Measurements from ENCODE around the gene FAM53B. TPM values are rescaled to one million over a fixed set of nuclear protein-coding genes. Genes with fewer than 3 reads are reported as not detected.

FAM53B gene
- total and polyA plus RNA-seq, 8 donors = 5.7 to 46.9 (median 11.4) TPM

- TF ChIP-seq POLR2A (IDR thresholded peaks at IDR 0.05) (no peak), POLR2AphosphoS5 (IDR thresholded peaks at IDR 0.05) (no peak), EP300 (IDR thresholded peaks at IDR 0.05) (no peak)
- TF ChIP-seq, protein P1, sequence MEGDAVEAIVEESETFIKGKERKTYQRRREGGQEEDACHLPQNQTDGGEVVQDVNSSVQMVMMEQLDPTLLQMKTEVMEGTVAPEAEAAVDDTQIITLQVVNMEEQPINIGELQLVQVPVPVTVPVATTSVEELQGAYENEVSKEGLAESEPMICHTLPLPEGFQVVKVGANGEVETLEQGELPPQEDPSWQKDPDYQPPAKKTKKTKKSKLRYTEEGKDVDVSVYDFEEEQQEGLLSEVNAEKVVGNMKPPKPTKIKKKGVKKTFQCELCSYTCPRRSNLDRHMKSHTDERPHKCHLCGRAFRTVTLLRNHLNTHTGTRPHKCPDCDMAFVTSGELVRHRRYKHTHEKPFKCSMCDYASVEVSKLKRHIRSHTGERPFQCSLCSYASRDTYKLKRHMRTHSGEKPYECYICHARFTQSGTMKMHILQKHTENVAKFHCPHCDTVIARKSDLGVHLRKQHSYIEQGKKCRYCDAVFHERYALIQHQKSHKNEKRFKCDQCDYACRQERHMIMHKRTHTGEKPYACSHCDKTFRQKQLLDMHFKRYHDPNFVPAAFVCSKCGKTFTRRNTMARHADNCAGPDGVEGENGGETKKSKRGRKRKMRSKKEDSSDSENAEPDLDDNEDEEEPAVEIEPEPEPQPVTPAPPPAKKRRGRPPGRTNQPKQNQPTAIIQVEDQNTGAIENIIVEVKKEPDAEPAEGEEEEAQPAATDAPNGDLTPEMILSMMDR (IDR thresholded peaks at IDR 0.05) = no peak
- intact Hi-C loops (cut with DNase I; ENCODE audit: low total_unique reads) = no loop called here
- DNase-seq = no peak
- H3K4me3 ChIP-seq = no peak overlapping the region
- no peak overlapping the region for H3K27ac ChIP-seq
- WGBS, 5 donors = 85 to 92% (median 89%) methylated on average over 22 to 30 of the region's 30 CpGs
- no peaks in the 10 kb centered on the region for H3K9me3 ChIP-seq
- H3K36me3 ChIP-seq = peaks cover 0 to 46% (median 27%) of the 10 kb centered on the region in 4 donors
- H3K4me1 ChIP-seq = peaks cover 24 to 64% (median 58%) of the 10 kb centered on the region in 4 donors
- H3K27me3 ChIP-seq = no peaks in the 10 kb centered on the region
These were observed 127.9 kb downstream of the FAM53B start for GRCh38 chr10:124616040-124616835.

DNA sequence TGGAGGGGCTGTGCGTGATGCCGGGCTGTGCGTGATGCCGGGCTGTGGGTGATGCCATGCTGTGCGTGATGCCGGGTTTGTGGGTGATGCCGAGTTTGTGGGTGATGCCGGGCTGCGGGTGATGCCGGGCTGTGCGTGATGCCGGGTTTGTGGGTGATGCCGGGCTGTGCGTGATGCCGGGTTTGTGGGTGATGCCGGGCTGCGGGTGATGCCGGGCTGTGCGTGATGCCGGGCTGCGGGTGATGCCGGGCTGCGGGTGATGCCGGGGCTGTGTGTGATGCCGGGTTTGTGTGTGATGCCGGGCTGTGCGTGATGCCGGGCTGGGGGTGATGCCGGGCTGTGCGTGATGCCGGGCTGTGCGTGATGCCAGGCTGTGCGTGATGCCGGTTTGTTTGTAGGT, 128.9 kb downstream of the FAM53B start:
- Histone ChIP-seq H3K27me3 (no peaks in the 10 kb centered on the region), H3K36me3 (peaks cover 0 to 40% (median 25%) of the 10 kb centered on the region in 4 donors), H3K4me1 (peaks cover 24 to 58% (median 50%) of the 10 kb centered on the region in 4 donors), H3K9me3 (no peaks in the 10 kb centered on the region), H3K4me3 (no peak overlapping the region), H3K27ac (no peak overlapping the region)
- WGBS, 5 donors = 94 to 97% (median 95%) methylated on average over 32 to 34 of the region's 34 CpGs
- intact Hi-C loops (cut with DNase I; ENCODE audit: low total_unique reads) = no loop called here
- TF ChIP-seq EP300 (IDR thresholded peaks at IDR 0.05) (no peak), POLR2A (IDR thresholded peaks at IDR 0.05) (no peak), POLR2AphosphoS5 (IDR thresholded peaks at IDR 0.05) (no peak)
- TF ChIP-seq, protein P1 (IDR thresholded peaks at IDR 0.05) = no peak
- DNase-seq = no peak

- Histone ChIP-seq H3K4me1 (peaks cover 16 to 47% (median 39%) of the 10 kb centered on the region in 4 donors), H3K9me3 (no peaks in the 10 kb centered on the region), H3K4me3 (no peak overlapping the region), H3K27me3 (no peaks in the 10 kb centered on the region), H3K27ac (peak overlapping the region in 1 of 5 donors; percentile 40), H3K36me3 (peaks cover 0 to 38% (median 25%) of the 10 kb centered on the region in 4 donors)
- intact Hi-C loops (cut with DNase I; ENCODE audit: low total_unique reads) = no loop called here
- WGBS, 5 donors = 62 to 84% (median 75%) methylated on average over 10 to 11 of the region's 11 CpGs
- no peak for TF ChIP-seq EP300 (IDR thresholded peaks at IDR 0.05)
- no peak for TF ChIP-seq POLR2A (IDR thresholded peaks at IDR 0.05)
- no peak for TF ChIP-seq POLR2AphosphoS5 (IDR thresholded peaks at IDR 0.05)
- TF ChIP-seq, protein P1 (IDR thresholded peaks at IDR 0.05) = no peak
- no peak for DNase-seq
These were observed 130.0 kb downstream of the FAM53B start for GRCh38 chr10:124614003-124614659.

DNA sequence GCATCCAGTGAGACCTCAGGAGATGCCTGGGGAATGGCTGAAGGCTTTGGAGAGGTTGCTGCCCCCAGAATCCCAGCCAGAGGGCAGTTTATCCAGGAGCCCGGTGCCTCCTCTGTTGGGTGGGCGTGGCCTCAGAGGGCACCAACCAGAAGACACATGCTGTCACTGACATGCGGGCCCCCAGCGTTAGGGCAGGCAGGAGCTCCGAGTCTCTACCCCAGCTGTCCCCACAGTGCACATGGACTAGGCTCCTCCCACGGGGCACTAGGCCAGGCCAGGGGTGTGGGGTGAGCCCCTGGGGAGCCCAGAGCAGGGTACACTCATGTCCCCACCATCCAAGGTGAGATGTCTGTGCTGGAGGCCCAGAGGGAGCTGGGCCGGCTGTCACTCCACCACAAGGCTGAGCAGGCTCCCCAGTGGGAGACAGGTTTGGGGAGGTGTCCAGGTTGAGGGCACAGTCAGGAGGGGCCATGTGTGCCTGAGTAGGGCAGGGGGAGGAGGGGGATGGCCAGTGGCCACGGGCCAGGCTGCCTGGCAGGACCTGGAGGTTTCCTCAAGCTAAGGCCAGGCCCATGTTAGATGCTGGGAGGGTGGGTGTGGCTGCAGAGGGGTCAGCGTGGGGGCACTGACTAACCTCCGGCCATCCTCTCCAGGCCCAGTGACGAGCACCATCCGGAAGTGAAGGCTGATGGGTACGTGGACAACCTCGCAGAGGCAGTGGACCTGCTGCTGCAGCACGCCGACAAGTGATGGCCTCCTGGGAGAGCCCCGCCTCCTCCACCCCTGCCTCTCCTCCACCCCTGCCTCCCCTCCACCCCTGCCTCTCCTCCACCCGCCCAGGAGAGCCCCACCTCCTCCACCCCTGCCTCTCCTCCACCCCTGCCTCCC, 131.3 kb downstream of the FAM53B start:
- no peaks in the 10 kb centered on the region for H3K9me3 ChIP-seq
- peaks cover 0 to 25% (median 17%) of the 10 kb centered on the region in 4 donors for H3K36me3 ChIP-seq
- peak in 1 of 2 donors; percentile 51 for DNase-seq
- WGBS, 5 donors = 45 to 61% (median 55%) methylated on average over 7 to 18 of the region's 18 CpGs
- intact Hi-C loops (cut with DNase I; ENCODE audit: low total_unique reads) = no loop called here
- H3K4me1 ChIP-seq = peaks cover 10 to 34% (median 26%) of the 10 kb centered on the region in 4 donors
- no peaks in the 10 kb centered on the region for H3K27me3 ChIP-seq
- peak overlapping the region in 4 of 5 donors; percentile 10 to 60 (median 30) for H3K27ac ChIP-seq
- TF ChIP-seq EP300 (IDR thresholded peaks at IDR 0.05) = no peak
- no peak for TF ChIP-seq POLR2AphosphoS5 (IDR thresholded peaks at IDR 0.05)
- TF ChIP-seq, protein P1 (IDR thresholded peaks at IDR 0.05) = no peak
- no peak for TF ChIP-seq POLR2A (IDR thresholded peaks at IDR 0.05)
- no peak overlapping the region for H3K4me3 ChIP-seq
